GM21360 (cell line): ENCODE measurements around the gene TFF2.

ENCODE experiments used
- ATAC-seq: cut with Tn5 transposase; IDR thresholded peaks from one replicate; pipeline ENCODE4 v1.9.1; 2021; ENCODE audit warnings: mild to moderate bottlenecking, moderate library complexity; ENCODE audit not compliant: unreplicated experiment

Gene TFF2

DNA sequence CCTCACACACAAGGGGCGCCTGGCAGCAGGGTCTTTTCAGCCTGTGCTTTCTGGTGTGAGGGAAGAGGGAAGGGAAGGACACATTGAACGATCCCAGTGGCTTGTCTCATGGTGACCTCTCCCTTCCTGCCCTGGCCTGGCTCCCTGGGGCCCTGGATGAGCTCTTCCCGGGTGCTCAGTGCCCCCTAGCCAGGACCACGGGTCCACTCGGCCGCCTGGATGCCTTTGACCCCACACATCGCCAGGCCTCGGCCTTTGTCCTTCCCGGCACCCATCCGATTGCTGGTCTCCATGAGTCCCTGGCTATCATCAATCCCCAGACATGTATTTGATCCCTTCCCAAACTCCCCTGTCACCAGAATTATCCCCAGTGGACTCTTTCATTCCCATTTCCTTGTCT is 29.6 kb downstream of the TFF2 start:
- ATAC-seq = no peak

DNA sequence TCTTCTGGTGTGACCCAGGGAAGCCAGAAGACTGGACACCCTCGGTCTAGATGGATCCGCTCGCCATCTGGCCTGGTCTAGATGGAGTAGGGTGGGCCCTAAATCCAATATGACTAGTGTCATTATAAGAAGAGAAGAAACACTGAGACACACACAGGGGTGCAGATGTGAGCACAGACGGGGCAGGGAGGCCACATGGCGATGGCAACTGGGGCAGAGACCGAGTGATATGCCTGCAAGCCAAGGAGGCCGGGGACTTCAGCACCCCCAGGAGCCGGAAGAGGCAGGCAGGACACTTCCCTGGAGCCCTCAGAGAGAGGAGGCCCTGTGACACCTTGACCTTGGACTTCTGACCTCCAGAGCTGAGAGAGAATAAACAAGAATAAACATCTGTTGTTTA is 30.0 kb downstream of the TFF2 start:
- ATAC-seq = no peak

DNA sequence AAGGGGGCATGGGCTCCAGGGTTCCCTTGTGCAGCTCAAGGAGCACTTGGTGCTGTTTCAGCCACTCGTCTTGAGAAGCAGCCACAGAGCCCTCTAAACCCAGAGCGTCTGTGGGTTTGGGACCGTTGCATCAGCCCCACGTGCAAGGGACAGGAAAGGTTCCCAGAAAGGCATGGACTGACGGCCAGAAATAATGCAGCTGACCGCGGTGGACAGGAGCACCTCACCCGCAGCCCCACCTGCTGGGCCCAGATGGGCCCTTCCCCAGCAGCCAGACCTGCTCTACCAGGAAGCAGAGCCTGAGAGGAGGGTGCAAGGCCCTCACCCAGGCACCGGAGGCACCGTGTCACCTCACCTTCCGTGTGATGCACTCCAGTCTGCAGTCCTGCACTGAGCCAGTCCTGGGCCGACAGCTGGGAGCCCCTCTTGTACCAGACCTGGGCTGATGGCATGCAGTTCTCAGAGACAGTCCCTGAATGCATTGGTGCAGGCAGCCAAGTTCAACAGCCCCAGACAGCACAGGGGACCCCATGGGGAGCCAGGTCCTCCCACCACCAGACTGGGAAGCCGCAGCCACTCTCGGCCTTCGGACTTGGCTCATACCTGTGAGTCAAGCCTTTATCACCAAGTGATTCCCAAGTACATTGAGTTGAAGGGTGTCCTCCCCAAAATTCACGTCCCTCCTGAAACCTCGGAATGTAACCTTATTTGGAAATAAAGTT is 30.8 kb downstream of the TFF2 start:
- no peak for ATAC-seq

DNA sequence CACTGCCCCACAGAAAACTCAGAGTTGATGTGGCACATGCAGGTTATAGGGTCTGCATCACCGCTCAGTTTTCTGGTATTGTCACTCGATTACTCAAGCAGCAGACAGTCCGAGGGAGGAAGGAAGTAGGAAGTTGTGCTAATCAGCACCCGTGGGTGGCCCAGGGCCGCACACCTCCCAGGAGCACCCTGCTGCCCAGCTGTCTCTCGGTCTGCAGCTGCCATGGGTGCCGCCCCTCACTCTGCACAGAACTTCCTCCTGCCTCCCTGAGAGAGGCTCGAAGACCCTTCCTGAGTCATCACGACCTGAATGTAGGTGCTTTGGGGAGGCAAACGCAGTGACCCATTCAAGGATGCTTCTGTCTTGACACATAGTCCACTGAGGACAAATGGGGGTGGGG is 31.4 kb downstream of the TFF2 start:
- ATAC-seq = no peak

DNA sequence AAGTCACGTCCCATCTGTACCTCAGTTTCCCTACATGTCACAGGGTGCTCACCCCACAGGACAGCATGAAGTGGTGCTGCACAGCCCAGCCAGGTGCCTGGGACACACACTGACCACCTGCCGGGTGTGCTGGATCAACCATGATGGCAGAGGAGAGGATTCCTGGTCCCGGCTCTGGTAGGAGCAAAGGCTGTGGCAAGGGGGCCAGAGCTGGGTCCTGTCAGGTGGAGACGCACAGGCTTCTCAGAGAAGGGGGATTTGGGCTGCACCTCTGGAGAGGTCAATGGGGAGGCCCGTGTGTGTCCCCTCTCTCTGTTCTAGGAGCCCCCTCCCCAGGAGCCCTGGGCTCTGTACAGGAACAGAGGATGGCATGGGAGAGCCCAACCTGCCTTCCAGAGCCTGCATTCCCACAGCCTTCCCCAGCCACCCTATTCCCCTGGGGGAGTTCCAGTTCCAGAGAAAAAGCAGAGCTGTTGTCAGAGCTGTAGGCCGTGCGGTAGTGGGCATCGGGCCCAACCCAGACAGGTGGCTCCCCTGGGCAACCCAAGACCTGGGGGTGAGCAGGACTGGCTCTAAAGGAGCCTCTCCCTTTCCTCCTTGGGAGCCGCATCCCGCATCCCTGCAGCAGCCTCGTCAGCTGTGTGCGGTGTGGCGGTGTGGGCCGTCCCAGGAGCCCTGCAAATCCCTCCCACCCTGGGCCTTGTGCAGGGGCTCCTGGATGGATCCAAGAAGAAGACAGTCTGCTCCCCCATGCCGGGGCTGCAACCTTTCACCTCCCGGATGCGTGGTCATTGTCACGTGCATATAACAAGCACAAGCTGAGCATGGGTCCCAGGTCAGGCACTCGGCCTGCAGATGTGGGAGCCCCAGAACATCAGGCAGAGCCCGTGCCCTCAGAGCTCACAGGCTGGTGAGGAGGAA is 32.7 kb downstream of the TFF2 start:
- no peak for ATAC-seq

DNA sequence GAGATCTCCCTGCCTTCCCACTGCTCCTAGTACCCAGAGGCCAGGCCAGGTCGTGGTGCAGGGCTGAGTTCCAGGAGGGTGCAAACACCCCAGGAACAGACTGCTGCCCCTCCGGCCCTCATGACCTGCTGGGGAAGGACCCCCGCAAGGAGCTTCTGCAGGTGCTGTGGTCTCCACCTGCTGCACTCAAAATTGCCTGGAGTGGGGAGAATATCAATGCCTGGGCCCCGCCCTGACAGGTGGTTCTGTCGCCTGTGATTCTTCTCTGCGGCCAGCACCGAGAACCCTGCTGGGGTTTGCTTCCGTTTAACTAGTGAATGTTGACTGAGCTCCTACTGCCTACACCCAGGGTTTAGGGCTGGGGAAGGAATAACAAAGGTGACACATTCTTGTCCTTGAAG is 33.5 kb downstream of the TFF2 start:
- no peak for ATAC-seq

DNA sequence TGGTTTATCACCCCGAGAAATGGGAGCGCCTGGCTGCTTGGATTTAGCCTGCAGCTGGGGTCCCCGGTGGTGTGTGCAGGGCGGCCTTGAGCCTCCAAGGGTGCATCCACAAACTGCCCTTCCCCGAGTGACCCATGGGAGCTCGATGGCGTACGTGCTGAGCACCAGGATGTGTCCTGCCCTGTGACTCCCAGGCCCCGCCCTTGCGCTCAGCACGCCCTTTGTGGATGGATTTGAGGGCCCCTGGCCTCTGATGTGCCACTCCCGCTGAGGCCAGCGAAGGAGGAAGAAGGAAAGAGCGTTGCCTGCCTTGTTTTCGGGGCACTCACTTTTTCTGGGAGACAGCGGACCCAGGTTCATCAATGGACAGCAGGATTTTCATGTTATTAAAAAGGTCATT is 33.9 kb downstream of the TFF2 start:
- no peak for ATAC-seq

DNA sequence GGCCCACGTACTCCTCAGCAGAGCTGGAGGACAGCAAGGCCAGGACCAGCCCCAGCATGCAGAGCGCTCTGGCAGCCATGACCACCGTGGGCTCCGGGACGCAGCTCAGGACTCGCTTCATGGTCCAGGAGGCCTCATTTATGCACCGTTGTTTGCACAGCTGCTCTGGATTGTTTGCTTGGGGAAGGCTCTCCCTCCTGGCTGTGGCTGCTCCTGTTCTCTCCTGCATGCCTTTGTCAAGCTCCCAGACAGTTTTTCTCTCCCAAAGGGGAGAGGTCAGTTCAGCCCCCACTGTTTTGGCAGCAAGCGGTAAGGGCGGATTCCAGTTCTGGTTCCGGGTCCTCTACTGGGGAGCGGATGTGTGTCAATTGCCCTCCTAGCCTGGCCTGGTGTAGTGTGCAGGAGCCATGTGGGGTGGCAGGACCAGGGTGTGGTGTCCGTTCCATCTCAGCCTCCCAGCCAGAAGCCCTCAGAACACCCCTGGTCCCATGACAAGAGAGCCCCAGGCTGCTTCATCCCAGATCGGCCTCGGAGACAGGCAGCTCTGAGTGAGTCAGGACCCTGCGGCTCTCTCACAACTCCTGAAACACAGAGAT is 35.4 kb downstream of the TFF2 start, which contains the start of gene TFF3:
TSS of gene TFF3 (minus strand) at position 114 of the 596 bp plus-strand sequence. CDS start at position 79, 35 bp downstream.
- no peak for ATAC-seq

DNA sequence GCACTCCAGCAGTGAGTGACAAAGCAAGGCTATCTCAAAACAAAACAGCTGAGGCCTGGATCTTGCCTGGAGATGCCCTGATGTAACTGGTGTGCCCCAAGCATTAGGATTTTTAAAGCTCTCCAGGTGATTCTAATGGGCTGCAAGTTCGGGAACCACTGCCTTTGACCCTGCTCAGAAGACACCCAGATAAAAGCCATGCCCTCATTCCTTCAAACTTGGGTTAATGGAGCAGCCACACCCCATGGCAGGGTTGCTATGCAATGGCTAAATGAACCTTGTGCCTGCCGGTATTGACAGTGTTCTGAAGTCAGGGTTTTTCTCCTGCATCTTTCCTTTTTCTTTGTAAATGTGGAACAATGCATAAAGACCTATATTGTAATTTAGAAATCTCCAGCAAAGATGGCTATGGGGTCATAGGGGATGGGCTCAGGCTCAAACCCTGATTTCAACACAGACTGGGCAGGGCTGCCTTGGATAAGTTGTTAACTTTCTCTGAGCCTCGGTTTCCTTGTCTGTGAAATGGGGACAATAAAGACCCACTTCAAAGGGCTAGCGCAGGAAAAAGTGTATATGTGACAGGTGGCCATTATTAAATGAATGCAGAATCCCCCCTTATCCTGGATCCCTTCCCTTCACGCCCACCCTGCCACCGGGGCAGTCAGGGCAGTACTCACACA is 36.0 kb downstream of the TFF2 start:
- ATAC-seq = no peak

DNA sequence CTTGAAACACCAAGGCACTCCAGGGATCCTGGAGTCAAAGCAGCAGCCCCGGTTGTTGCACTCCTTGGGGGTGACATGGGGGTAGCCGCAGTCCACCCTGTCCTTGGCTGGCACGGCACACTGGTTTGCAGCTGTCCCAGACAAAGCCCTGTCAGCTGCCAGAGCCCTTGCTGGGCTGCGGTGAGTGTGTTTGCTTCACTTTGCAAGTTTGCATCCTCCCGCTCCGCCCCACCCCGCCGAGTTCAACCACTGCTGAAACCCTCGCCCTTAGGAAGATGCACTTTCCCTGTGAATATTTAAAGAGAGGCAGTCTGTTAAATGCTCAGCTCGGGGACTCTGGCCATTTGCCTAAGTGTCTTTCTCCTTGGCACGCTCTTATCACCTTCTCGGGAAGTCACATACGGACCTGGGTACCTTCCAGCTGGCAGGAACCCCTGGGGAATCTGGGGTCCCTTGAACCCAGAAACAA is 37.3 kb downstream of the TFF2 start:
- no peak for ATAC-seq

DNA sequence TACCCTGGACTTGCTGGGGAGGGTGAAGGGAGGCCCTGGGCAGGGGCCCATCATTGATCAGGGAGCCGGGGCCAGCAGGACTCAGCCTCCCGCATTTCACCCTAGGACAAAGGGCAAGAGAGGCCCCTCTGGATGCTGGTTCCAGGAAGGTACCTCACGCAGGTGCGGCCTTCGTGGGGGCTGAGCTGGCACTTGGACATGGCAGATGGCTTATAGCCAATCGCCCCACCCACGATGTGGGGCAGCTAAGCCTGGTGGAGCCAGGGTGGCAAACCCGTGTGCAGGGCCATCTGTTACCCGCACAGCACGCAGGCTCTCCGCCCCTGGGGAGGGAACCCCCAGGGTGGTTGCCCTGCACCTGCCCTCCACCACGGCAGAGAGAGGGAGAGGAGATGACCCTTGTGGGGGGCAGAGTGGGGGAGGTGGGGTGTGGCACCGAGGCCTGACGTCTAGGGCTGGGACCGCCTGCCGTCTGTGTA is 38.1 kb downstream of the TFF2 start:
- no peak for ATAC-seq

DNA sequence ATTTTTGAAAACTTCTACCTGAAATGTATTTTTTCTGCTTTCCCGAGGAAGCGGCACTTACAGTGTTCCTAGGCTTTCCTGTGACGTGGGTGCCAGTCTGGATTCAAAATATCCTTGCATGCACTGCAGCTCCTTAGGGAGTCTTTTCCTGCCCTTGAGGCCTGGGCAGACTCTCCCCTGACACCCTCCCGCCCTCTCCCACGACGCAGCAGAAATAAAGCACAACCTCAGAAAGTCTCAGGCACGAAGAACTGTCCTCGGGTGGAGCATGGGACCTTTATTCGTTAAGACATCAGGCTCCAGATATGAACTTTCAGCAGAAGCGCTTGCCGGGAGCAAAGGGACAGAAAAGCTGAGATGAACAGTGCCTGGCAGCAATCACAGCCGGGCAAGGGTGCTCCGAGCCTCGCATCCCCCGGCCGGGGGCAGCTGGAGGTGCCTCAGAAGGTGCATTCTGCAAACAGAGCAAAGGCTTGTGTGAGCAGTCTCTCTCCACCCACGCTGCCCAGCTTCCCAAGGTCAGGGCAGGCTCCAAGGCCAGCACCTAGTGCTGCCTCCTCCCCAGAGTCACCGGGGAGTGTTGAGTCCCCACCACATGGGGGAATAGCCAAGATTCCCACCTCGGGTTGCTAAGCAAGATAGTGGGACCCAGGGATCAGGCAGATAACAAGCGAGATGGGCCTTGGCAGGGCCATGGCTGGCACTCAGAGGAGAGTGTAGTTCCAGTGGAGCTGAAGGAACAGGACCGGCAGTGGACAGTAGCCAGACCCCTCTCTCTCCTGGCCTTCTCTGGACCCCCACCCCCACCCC is 38.8 kb downstream of the TFF2 start:
- ATAC-seq = no peak

DNA sequence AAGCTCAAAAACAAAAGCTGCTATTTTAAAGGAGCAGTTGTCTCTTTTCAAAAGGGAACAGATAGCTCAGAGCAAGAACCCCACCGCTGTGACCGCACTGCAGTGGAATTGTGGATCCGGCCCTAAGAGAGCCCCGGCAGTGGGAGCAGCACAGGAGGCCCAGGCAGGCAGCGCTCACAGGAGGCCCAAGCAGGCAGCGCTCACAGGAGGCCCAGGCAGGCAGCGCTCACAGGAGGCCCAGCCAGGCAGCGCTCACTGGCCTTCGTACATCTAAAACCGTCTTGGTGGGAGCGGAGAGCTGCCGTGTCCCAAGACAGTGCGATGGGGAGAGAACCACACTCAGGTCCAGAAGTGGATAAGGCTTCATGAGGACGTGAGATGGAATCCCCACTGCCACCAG is 39.6 kb downstream of the TFF2 start:
- ATAC-seq = no peak

DNA sequence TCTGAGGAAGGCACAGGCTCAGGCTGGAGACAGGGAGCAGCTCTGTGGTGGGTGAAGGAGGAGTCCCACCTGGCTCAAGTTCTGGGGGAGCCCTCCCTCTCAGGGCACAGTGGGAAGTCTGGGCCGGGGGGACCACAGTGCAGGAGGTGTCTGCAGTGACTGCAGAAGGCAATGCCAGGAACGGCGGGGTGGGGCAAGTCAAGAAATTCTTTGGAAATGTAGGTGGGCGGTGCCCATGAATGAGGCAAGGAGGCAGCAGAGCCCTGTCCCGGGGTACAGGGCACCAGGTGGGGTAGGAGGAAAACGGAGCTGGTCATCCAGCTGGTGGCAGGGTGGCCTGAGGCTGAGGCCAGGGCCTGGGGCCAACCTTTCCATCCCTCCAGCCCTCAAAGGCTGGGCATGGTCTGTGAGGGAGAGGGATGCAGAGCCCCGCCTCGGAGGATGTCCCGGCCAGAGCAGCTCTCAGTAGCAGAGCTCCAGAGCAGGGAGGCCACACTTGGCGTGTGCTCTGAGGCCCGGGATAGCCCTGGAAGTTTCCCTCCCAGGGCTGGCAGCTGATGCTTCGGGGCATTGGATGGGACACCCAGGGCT is 40.3 kb downstream of the TFF2 start:
- no peak for ATAC-seq

DNA sequence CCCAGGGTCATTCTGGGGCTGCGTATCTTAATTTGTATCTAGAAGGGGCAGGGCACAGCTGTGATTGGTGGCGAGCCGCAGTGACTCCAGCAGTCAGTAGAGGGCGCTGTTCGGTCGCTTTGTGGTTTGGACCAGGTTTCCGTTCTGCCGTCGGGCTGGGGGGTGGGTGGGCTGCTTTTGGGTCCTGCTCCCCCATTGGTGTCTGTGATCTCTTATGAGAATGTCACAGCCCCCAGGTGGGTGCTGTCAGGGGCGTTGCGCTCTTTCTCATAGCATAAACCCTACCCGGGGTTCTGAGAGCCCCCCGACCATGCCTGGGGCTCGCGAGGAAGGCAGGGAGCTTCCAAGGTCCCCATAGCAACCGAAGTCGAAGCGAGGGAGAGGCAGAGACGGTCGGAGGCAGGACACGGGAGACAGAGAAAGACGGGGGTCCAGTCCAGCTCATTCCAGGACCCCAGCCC is 41.0 kb downstream of the TFF2 start:
- no peak for ATAC-seq

DNA sequence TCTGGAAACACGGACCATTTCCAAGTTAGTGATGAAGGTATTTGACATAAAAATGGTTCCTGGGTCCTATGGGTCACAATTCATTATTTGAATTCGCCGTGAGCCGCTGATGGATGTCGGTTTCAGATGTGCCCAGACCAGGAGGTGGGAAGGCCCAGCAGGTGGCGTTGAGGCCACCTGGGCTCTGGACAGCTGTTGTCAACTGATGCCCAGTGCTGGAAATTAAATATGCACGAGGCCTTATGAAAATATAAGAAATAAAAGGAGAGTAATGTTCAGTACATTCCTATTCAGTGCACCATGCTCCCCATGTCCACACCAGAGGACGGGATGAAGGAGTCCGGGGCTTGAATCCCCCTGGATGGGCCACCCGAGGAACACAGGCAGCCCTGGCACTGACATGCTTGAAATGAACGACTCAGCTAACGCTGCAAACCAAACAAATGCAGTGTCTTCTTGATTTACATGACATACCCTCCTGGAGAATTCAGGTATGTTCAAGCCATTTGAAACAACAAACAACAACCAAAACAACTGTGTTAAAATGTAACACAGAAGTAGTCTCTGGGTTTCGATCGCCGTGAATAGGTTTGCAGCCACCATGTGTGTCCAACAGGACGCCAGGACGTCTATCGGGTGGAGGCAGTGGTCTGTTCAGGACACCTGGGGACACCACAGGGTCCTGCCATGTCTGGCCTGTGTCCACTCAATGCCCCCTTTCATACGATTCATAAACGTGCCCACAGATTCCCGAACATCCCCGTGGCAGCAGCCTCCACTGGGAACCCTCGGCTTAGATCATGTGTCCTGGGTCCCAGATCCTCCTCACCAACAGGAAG is 41.7 kb downstream of the TFF2 start:
- no peak for ATAC-seq

DNA sequence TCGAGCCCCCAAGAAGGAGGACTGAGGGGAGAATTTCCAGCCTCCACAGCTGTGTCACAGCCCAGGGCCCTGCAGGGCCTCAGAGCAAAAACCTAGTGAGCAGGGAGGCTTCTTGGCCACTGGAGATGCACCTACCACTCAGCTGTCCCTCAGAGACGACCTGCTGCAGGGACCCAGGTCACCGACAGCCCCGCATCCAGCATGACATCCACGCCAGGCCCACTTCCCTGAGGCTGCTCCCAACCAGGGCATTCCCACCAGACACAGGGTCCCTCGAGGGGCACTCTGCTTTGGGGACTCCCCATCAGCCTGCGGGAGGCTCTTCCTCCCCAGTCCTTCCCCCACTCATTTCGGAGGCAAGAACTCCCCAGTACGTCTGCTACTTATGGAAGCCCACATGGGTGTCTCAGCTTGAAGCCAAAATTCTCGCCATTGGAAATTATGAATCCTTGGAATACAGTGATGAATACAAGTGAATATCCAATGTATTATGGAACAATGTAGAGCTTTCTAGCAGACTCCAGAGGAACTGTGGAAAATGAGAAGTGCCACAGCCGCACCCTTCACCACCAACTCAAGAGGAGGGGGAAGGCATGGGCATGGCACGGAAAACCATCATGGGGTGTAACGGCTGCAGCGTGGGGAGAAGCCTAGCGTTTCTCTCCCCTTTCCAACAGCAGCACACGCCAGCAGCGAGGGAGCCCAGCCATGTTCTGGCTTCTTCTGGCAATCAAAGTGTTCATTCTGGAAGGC is 42.5 kb downstream of the TFF2 start:
- ATAC-seq = no peak

DNA sequence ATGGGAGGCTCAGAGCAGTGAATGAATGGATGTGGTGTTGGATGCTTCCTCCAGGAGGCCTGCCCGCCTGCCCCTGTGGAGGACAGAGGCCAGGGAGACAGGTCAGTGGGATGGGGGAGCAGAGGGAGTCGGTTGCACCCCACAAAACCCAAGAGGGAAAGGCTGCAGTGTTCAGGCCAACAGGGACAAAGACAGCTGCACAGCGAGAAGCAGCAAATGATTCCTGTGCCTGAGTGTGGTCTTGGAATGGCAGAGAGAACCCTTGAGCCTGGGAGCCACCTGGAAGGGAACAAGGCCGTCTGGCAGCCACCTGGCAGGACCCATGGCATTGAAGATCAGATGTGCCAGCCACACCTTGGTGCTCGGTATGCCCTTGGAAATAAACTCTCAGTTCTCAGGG is 43.7 kb downstream of the TFF2 start:
- ATAC-seq = no peak
